Lower lobe of right lung (tissue), 2 donors: ENCODE data around the gene LTC4S. TPM values are rescaled to one million over a fixed set of nuclear protein-coding genes. Genes with fewer than 3 reads are reported as not detected.

Source experiments
- ATAC-seq, 2 donors: fragments of 200-7000 bp; cut with Tn5 transposase; one replicate each; pipeline ENCODE4 v1.9.1; 2020 to 2022; ENCODE audit warnings: mild to moderate bottlenecking in 2 of 2, moderate library complexity in 2 of 2
- DNase-seq: peaks from one replicate; pipeline ENCODE4 v3.0.0-alpha.2; 2020
- H3K27ac ChIP-seq: fragments of 200-600 bp; one replicate; pipeline ENCODE4 v1.8.0; 2022
- H3K27me3 ChIP-seq: fragments of 200-600 bp; one replicate; pipeline ENCODE4 v1.8.0; 2022; ENCODE audit warnings: low read depth
- H3K36me3 ChIP-seq: fragments of 200-600 bp; one replicate; pipeline ENCODE4 v1.8.0; 2022; ENCODE audit warnings: mild to moderate bottlenecking
- H3K4me1 ChIP-seq: fragments of 200-600 bp; one replicate; pipeline ENCODE4 v1.8.0; 2022
- H3K4me3 ChIP-seq: fragments of 200-600 bp; one replicate; pipeline ENCODE4 v1.8.0; 2022; ENCODE audit warnings: mild to moderate bottlenecking
- H3K9me3 ChIP-seq: fragments of 200-600 bp; one replicate; pipeline ENCODE4 v1.8.0; 2022
- CTCF ChIP-seq: fragments of 200-600 bp; IDR thresholded peaks from one replicate; pipeline ENCODE4 v1.8.0; 2022; ENCODE audit warnings: antibody characterized with exemption, mild to moderate bottlenecking
- intact Hi-C: fragments of 100-400 bp; cut with DNase I; formaldehyde crosslinking; loops from one replicate; pipeline ENCODE4 v1.11.0; 2022
- total RNA-seq: library from RNA; stranded (reverse); fragmentation: NEBNext Ultra II Directional; extraction: Animal tissue kit (Norgen Biotek cat#: 25700); gene quantifications from one replicate; pipeline ENCODE4 v1.2.1, GENCODE V29; 2021
- donor health status: DM: no; HTN: yes; CAD: no; lungs with severe emphysema.

Gene LTC4S
- total RNA-seq, 1 donor from 2014 or later, result 20.1 TPM

GRCh38 chr5:179827680-179828079 is 33.9 kb downstream of the LTC4S start:
- ATAC-seq (peak; percentile 53 to 74), DNase-seq (peak; percentile 75)
- intact Hi-C loops, result no loop called here
- no peak overlapping the region for H3K4me3 ChIP-seq
- peaks cover 54% of the 10 kb centered on the region for H3K4me1 ChIP-seq
- no peaks in the 10 kb centered on the region for H3K27me3 ChIP-seq
- no peak for TF ChIP-seq CTCF
- no peak overlapping the region for H3K27ac ChIP-seq
- H3K36me3 ChIP-seq, result peaks cover 100% of the 10 kb centered on the region
- H3K9me3 ChIP-seq, result no peaks in the 10 kb centered on the region

DNA sequence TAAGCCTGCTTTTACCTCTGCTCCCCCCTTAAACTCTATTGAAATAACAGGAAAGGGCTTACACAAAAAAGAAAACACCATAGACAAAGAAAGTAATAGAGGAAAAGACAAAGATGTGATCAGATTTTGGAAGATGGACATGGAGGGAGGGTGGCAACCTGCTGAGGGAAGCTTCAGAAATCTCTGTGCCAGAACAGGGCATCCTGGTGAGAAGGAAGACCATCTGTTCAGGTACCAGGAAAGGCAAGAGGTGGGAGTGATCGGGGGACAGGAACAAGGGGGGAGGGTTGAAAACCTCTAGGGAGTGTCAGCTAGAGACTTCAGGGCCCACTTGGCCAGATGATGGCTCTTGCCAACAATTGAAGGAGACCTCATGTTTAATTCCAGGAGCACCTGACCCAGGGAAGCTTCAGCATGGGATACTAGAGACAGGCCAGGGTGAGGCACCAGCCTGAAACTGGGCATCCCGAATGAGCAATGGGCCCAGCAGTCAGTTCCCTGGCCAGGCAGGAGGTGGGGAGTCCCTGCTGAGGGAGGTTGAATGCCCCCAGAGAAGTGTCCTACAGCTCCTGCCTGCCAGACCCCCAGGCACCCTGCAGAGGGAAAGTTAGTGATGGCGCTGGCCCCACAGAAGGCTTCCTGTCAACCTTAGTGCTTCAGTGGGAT is 35.1 kb downstream of the LTC4S start:
- no peak for TF ChIP-seq CTCF
- peaks cover 100% of the 10 kb centered on the region for H3K36me3 ChIP-seq
- H3K27ac ChIP-seq, result peak overlapping the region; percentile 4
- ATAC-seq, result no peak
- no peaks in the 10 kb centered on the region for H3K27me3 ChIP-seq
- no peak for DNase-seq
- no peak overlapping the region for H3K4me3 ChIP-seq
- intact Hi-C loops, result no loop called here
- H3K9me3 ChIP-seq, result no peaks in the 10 kb centered on the region
- H3K4me1 ChIP-seq, result peaks cover 46% of the 10 kb centered on the region

GRCh38 chr5:179829732-179830435 is 36.1 kb downstream of the LTC4S start:
- DNase-seq, result no peak
- TF ChIP-seq CTCF, result no peak
- H3K27ac ChIP-seq, result no peak overlapping the region
- intact Hi-C loops, result no loop called here
- ATAC-seq, result no peak
- no peaks in the 10 kb centered on the region for H3K27me3 ChIP-seq
- no peak overlapping the region for H3K4me3 ChIP-seq
- H3K9me3 ChIP-seq, result no peaks in the 10 kb centered on the region
- H3K4me1 ChIP-seq, result peaks cover 37% of the 10 kb centered on the region
- H3K36me3 ChIP-seq, result peaks cover 97% of the 10 kb centered on the region

- Histone ChIP-seq H3K4me3 (no peak overlapping the region), H3K4me1 (peaks cover 29% of the 10 kb centered on the region), H3K9me3 (no peaks in the 10 kb centered on the region), H3K27me3 (no peaks in the 10 kb centered on the region), H3K36me3 (peaks cover 95% of the 10 kb centered on the region), H3K27ac (no peak overlapping the region)
- DNase-seq (no peak), ATAC-seq (no peak)
- no peak for TF ChIP-seq CTCF
- intact Hi-C loops, result no loop called here
Measured at GRCh38 chr5:179830818-179831468, 37.2 kb downstream of the LTC4S start.

DNA sequence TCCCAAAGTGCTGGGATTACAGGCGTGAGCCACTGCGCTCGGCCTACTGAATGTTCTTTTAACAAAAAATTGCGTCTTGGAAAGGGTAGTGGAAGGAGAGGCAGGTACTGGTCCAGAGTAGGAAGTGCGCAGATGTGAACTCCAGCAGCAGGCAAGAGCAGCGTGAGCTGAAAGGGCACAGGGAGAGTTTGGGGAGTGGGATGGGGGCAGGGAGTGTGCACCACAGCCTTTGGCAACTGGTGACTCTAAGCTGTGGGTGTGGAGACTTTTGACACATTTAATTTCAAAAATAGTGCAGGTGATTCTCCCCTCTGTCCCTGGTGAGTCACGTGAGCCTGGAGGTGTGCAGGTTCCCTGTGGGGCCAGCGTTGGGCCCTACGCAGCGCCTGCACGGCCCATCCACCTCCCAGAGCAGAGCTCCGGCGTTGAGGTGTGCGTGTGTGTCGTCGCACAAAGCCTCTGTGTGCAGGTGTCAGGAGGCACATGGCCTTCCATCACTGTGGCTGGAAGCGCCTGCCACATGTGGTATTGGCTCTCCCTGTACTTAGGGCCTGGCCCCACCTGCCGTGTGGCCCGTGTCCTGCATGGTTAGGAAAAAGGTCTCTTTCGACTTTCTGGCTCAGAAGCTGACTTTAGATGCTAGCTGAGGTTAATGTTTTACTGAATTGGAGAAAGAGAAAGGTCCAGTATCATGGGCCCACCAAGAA is 38.4 kb downstream of the LTC4S start:
- H3K4me3 ChIP-seq, result no peak overlapping the region
- peaks cover 95% of the 10 kb centered on the region for H3K36me3 ChIP-seq
- TF ChIP-seq CTCF, result no peak
- DNase-seq (no peak), ATAC-seq (no peak)
- no peaks in the 10 kb centered on the region for H3K27me3 ChIP-seq
- no peaks in the 10 kb centered on the region for H3K9me3 ChIP-seq
- H3K4me1 ChIP-seq, result peaks cover 29% of the 10 kb centered on the region
- intact Hi-C loops, result no loop called here
- no peak overlapping the region for H3K27ac ChIP-seq
